Caki2 (cell line): ENCODE measurements around the gene SFXN3. TPM values are rescaled to one million over a fixed set of nuclear protein-coding genes. Genes with fewer than 3 reads are reported as not detected.
A peak's percentile ranks its signal among the peaks of the same experiment; 100 is the strongest.

Source experiments
- DNase-seq: peaks from one replicate; pipeline ENCODE4 v3.0.0-alpha.2; 2015; ENCODE audit warnings: low read depth
- in situ Hi-C: cut with HindIII; loops from 2 replicates; pipeline ENCODE4 v1.10.0; 2016; ENCODE audit warnings: low sequenced_read_pairs, low pct_unique_long_range_greater_than_20kb, mixed read lengths
- total RNA-seq: library from RNA; depleted of rRNA; stranded (reverse); fragments of >200 nt; shearing (Covaris generic); gene quantifications from 2 replicates; pipeline ENCODE4 v1.2.3, GENCODE V29; 2014; ENCODE audit warnings: low replicate concordance

SFXN3 gene
- total RNA-seq, 1 experiment from 2014 or later: 46.5 TPM

DNA sequence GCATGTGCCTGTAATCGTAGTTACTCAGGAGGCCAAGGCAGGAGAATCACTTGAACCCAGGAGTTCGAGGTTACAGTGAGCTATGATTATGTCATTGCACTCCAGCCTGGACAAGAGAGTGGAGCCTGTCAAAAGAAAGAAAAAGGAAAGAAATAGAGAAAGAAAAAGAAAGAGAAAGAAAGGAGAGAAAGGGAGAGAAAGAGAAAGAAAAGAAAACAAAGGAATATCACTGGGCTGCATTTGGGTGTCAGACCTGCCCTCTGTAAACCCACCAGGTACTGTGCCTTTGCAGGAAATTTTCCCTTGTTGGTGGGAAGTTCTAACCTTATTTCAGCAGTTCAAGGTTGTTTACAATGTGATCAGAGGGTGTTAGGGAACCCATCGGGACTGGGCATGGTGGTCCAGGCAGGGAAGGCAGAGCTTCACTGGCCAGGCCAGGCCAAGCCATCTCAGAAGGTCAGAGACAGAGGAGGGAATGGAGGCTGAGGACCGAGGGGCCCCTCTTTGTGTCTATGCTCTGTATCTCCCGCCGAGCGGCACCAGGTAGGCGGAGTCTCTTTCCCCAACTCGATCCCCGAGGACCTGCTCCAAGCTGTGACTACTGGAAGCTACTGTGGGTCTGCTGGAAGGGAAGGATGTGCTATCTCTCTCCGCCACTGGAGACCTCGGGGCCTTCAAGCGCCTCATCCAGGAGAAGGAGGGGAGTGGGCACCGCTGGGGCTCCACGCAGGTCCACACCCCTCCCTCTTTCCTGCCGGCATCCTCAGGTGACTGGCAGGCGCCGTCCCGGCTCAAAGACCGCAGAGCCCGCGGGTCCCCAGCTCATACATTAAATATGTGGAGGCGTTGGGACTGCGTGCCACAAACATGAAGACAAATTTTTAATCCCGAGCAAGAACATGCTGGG lies 15.6 kb downstream of the SFXN3 start:
- in situ Hi-C loops: no loop called here
- DNase-seq: no peak

DNA sequence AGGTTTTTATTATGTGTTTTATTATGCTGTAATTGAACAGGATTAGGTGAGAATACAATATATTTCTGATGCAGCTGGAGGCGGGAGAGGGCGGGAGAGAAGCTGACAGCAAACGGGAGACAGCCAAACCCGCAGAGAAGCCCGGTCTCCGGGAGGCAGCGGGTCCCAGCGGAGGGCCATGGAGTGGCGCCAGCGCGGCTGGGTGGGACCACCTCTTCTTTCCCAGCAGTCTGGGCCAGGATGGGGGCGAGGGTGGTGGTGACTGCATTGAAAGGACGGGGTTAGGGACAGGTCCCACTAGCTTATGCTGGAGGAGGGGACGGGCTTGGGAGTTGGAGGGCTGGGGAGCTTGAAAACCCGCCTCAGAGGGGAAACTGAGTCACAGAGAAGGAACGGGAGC lies 16.2 kb downstream of the SFXN3 start:
- in situ Hi-C loops: no loop called here

DNA sequence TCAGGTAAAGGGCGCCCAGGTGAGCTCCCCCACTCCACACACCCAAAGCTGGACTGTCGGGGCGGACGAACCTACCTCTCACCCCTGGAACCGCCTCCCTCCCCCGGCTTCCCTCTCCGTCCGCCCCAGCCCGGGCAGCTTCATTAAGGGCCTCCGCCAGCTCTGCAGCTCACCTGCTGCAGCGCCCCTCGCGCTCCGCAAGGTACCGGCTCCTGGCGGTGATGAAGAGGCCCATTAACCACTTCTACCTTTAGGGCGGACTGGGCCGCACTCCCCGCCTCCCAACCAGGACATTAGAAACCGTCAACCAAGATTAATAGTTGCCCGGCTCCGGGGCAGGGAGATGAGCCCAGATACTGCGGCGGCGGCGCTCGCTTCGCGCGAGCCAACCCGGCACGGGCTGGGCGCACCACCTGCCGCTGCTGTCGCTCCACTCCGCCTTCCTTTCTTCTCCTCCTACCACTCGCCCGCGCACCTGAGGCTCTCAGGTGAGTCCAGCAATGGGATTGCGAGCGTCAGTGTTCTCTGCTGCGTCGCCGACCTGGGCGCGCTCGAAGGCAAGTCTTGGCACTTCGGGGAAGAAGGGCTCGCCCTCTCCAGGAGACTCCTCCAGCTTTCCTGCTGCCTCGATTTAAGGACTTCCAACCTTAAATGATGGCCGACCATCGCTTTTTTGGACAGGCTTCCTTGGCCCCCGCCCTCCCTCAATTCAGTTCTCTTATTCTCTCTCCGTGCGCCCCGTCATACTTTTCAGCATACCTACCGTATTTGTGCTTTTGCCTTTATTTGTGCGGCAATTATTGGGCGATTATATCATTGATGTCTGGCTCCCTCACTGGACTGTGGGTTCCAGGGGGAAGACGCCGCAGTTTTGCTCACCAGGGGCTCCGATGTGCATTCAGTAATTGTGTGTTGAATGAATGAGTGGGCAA lies 17.2 kb downstream of the SFXN3 start:
- no peak for DNase-seq
- in situ Hi-C loops: no loop called here

More for the DNA sequence above, 16.2 kb downstream of the SFXN3 start:
- no peak for DNase-seq

DNA sequence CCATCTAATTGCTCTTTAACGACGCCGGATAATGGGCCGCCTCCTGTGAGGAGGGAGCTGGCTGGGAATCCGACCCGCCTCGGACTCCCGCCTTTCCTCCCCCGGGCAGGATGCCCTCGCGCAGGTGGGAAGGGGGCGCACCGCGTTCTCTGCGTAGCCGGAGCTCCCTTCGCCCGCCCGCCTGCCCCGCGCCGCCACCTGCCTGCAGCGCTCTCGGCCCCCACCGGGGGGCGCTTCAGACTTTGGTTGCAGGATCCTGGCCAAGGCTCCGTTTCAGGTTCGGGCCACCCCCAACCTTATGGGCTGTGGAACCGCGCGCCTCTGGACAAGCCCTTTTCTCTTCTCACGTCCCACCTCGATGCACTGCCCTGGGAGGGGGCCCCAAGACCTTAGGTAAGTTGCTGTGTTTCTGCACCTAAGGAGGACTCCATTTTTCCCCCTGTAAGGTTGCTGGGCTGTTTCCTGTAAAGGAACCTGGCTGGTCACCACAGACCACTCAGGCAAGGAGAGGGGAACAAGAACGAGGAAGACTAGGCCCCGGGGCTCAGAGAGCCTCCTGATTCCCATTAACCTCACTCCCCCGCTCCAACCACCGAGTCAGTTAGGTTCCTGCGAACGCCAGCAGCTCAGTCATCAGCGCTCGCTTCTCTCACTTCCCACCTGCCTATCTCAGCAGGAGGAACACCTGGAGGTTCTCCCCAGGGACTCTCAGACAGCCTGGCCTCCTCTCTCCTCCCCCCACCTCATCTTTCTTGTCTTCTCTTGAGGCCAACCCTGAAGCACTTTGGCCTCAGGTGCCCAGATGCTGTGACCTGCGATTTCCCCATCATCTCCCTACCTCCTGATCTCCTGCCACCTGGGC lies 19.4 kb downstream of the SFXN3 start:
- DNase-seq: peak; percentile 36
- in situ Hi-C loops: no loop called here

DNA sequence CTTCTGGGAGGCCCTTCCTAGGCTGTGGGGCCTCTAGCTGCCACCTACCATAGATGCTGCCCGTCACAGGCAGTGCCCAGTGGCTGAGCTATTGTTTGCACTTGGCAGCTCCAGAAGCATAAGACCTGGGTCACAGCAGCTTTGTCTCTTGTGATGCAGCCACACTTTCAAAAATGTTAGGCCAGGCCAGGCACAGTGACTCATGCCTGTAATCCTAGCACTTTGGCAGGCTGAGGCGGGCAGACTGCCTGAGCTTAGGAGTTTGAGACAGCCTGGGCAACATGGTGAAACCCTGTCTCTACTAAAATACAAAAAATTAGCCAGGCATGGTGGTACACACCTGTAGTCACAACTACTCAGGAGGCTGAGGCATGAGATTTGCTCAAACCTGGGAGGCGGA lies 21.3 kb downstream of the SFXN3 start:
- in situ Hi-C loops: no loop called here
- peak; percentile 30 for DNase-seq

DNA sequence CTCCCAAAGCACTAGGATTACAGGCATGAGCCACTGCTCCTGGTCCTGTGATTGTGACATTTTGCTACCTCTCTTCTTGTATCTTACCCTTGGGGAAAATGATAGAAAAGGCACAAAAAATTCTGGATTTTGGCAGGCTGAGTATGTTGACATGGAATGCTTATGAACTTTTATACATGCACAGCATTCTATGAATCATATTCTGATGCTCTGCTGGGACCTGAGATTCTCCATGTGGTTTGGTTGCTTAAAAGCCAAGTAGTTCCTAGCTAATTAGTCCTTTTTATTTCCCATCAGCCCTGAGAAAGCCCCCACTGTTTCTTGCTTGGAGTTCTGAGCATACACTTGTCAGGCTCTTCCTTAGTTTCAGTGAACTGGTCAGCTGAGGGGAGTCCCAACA lies 22.5 kb downstream of the SFXN3 start:
- DNase-seq: no peak
- in situ Hi-C loops: no loop called here

DNA sequence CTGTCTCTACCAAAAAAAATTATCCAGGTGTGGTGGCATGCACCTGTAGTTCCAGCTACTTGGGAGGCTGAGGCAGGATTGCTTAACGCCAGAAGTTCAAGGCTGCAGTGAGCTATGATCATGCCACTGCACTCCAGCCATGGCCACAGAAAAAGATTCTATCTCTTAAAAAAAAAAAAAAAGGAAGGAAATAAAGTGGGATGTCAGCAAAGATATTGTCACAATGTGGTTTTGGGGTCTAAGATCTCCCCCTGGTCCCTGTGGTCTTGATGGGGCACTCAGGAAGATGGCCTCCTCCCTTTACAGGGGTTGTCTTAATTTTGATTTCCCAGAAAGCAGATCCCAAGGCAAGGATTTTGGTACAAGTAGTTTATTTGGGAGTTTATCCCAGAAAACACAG lies 23.3 kb downstream of the SFXN3 start:
- no peak for DNase-seq
- in situ Hi-C loops: no loop called here

DNA sequence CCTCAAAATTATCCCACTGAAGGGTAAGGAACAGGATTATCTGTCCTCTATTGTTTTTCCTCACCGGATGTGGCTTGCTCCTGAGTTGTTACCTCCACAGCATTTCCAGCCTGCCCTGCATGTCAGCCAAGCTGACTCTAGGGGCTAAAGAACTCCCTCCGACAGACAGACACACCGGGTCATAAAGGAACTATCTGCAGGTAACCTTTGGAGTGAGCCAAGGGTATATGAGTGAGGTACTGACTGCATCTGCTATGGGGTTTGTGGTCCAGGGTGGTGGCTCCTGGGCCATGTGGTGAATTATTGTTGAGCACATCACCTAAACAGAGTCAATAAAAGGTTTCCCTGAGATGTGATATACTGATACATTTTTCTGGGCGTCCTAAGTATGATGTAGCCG lies 23.8 kb downstream of the SFXN3 start:
- no peak for DNase-seq
- in situ Hi-C loops: no loop called here

DNA sequence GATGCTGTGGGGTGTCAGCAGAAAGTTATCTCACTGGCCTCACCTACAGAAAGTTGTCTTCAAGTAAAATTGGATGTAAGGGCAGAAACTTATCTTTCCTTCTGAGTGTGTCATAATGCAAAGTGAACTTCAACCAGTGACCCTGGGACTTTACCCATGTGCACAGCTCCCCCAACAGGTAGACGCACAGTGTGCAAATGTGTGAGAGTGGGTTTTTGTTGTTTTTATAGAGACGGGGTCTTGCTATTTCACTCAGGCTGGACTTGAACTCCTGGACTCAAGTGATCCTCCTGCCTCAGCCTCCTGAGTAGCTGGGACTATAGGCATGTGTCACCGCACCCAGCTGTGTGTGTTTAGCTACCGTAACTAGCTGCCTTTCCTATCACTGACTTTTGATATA lies 24.4 kb downstream of the SFXN3 start:
- DNase-seq: no peak
- in situ Hi-C loops: no loop called here

DNA sequence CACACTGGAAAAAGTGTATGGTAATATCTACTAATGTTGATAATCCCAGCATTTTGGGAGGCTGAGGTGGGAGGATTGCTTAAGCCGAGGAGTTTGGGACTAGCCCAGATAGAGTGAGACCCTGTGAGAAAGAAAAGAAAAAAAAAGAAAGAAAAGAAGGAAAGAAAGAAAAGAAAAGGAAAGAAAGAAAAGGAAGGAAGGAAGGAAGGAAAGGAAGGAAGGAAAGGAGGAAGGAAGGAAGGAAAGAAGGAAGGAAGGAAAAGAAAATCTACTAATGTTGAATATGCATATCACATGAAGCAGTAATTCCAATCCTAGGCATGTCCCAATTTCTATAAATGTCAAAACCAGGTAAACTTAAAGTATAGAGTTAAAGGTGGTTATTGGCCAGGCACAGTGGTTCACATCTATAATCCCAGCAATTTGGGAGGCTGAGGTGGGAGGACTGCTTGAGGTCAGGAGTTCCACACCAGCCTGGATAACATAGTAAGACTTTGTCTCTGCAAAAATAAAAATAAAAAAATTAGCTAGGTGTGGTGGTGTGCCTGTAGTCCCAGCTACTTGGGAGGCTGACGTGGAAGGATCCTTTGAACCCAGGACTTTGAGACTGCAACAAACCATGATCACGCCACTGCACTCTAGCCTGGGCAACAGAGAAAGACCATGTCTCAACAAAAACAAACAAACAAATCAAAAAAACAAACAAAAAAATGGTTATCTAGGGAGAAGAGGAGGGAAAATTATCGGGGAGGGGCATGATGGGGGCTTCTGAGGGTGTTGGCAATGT lies 25.5 kb downstream of the SFXN3 start:
- in situ Hi-C loops: no loop called here

DNA sequence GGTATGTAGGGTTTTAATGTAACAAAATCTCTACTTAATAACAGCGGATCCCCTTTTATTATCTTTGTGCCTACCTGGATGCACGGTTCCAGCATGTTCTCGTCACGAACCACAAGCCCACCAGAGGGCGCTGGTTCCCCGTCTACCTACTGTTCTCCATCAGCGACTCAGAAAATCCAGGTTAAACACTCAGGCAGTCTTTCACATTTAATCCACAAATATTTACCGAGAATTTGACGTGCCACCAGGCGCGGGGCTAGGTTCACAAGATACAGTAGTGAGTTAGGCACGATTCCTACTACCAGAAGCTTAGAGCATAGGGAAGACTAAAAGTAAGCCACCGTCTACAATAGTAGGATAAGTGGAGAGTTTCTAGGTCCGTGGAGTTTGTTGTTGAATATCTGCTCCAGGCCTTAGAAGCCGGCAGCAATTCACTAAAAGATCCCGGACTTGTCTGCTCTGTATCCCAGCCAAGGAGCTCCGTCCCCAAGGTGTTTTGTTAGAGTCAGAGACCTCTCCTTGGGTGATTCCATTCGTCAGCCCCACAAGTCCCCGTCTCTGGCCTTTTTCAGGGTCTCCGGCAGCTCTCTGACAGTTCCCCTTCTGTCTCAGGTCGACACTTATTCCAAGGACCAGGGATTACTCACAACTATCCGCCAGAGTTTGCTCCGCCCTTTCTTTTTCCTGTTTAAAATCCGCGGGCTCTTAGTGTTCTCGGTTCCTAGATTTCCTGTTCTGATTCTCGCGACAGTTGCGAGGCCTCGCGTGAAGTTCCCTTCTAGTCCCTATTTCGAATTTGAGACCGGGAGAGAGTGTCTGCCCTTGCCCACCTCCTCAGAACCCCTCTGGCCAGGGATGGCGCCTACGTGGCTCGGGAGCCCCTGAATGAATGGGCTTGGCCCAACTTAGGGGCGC lies 29.3 kb downstream of the SFXN3 start:
- in situ Hi-C loops: no loop called here
- peak; percentile 93 for DNase-seq

More for the DNA sequence above, 25.5 kb downstream of the SFXN3 start:
- no peak for DNase-seq

DNA sequence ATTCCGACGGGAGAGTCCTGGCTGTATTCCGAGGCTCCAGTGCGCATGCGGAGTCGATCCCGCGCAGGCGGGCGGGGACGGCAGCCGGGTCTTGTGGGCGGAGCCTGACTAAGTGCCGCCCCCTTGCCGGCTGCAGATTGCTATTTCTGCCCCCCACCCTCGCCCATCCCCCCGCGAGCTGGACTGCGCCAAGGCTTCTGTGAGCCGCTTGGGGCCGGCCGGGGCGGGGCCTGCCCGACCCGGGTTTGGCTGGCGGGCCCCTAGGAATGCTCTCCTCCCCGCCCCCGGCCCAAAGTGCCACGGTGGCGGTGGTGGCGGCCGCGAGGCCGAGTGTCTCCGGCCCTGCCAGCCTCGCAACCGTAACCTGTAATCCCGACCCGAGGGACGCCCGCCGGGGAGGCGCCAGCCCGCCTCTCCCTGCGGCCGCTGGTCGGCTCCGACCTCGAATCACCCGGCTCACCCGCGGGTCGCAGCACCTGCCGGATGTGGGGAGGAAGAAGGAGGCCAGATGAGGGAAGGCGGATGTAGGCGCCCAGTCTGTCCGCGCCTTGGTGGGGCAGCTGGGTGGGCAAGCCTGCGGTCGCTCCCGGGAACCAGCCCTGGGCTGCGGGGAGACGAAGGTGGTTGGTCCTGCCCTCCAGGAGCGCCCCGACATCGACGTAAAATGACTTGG lies 30.1 kb downstream of the SFXN3 start:
- in situ Hi-C loops: no loop called here
- DNase-seq: peak; percentile 95

DNA sequence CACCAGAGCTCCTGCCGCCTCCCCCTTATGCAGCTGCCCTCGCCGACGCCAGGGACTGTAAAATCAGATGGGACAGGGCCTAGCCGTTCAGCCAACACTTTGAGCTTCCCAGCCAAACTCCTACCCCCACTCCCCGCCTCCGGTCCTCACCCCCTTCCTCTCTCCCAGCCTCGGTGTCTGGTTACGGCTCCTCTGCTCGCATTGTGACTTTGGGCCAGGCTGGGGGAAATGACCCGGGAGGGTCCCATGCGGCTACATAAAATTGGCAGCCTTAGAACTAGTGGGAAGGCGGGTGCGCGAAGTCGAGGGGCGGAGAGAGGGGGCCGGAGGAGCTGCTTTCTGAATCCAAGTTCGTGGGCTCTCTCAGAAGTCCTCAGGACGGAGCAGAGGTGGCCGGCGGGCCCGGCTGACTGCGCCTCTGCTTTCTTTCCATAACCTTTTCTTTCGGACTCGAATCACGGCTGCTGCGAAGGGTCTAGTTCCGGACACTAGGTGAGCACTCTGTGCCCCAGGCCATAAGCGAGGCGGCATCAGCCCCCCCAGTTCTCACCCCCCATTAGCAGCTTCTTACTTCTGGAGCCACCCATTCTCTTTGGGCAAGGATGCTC lies 30.7 kb downstream of the SFXN3 start, which contains the start of gene KAZALD1:
Gene KAZALD1, plus strand, starts transcription at position 366 of the 608 bp plus-strand sequence. CDS start 604 bp downstream, outside the sequence.
- DNase-seq: peak; percentile 50
- in situ Hi-C loops: no loop called here

DNA sequence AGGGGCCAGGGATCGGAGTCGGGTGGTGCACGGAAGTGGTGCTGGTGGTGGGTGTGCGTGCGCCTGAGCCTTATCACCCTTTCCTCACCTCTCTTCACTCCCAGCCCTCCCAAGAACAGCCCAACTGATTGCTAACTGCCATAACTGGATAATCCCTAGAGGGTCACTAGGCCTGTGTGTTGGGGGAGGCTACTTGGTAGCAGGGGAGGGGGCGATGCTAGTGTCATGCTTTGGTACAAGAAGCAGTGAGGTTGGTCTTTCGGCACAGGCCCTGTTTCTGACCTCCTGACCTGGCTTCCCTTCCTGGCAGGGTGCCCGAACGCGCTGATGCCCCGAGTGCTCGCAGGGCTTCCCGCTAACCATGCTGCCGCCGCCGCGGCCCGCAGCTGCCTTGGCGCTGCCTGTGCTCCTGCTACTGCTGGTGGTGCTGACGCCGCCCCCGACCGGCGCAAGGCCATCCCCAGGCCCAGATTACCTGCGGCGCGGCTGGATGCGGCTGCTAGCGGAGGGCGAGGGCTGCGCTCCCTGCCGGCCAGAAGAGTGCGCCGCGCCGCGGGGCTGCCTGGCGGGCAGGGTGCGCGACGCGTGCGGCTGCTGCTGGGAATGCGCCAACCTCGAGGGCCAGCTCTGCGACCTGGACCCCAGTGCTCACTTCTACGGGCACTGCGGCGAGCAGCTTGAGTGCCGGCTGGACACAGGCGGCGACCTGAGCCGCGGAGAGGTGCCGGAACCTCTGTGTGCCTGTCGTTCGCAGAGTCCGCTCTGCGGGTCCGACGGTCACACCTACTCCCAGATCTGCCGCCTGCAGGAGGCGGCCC lies 31.4 kb downstream of the SFXN3 start:
- in situ Hi-C loops: no loop called here
- peak; percentile 79 for DNase-seq

DNA sequence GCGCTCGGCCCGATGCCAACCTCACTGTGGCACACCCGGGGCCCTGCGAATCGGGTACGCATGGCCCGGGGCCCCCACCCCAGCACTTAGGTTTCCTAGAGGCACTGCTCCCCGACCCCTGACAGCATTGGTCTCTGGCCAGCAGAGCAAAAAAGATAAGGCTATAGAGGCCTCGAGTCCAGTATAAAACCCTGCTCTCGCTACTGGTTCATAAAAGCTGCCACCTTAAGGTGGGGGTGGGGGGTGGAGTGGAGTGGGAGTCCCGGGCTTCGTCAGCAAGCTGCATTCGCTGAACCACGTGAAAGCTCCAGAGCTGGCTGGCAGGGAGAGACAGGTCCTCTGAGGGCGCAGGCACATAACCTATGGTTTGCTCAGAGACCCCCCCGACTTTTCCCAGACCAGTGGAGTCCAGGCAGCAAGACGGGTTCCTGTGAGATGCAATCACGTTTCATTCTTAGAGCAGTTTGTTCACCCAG lies 32.1 kb downstream of the SFXN3 start:
- in situ Hi-C loops: no loop called here
- DNase-seq: no peak
